ENCODE measurements around the gene RNF39. TPM values are rescaled to one million over a fixed set of nuclear protein-coding genes. Genes with fewer than 3 reads are reported as not detected.
A peak's percentile ranks its signal among the peaks of the same experiment; 100 is the strongest.

Gene RNF39
- total RNA-seq, 1 donor from 2014 or later = 1.8 TPM

GRCh38 chr6:30096829-30097228 is 21.3 kb upstream of the RNF39 start:
- no peak for DNase-seq

GRCh38 chr6:30093951-30094661 is 18.5 kb upstream of the RNF39 start:
- no peak for DNase-seq

- DNase-seq = no peak
Observed at GRCh38 chr6:30092852-30093543, 17.4 kb upstream of the RNF39 start.

- DNase-seq = no peak
Observed at GRCh38 chr6:30091577-30092381, 16.2 kb upstream of the RNF39 start.

- no peak for DNase-seq
Observed at GRCh38 chr6:30087876-30088275, 12.3 kb upstream of the RNF39 start.

- no peak for DNase-seq
Observed at GRCh38 chr6:30077218-30077617, 1.6 kb upstream of the RNF39 start.

GRCh38 chr6:30075790-30076732 is 492 bp upstream of the RNF39 start:
- DNase-seq = peak; percentile 44

GRCh38 chr6:30074331-30075093 is 1.1 kb downstream of the RNF39 start:
- DNase-seq = no peak

- no peak for DNase-seq
Observed at GRCh38 chr6:30073489-30074235, 1.9 kb downstream of the RNF39 start.

GRCh38 chr6:30071858-30072257 is 3.7 kb downstream of the RNF39 start:
- DNase-seq = no peak

GRCh38 chr6:30071081-30071818 is 4.3 kb downstream of the RNF39 start:
- DNase-seq = peak; percentile 22

- no peak for DNase-seq
Observed at GRCh38 chr6:30067460-30068139, 8.0 kb downstream of the RNF39 start.

- DNase-seq = peak; percentile 100
Observed at GRCh38 chr6:30066577-30067459, 8.8 kb downstream of the RNF39 start, which contains the start of gene PPP1R11. Gene PPP1R11 (plus strand): TSS chr6:30067198. CDS start chr6:30067411, 213 bp downstream.

GRCh38 chr6:30066082-30066481 is 9.5 kb downstream of the RNF39 start:
- DNase-seq = peak; percentile 12

GRCh38 chr6:30063315-30063714 is 12.3 kb downstream of the RNF39 start:
- no peak for DNase-seq

- no peak for DNase-seq
Observed at GRCh38 chr6:30062471-30063178, 12.9 kb downstream of the RNF39 start.

GRCh38 chr6:30061858-30062458 is 13.6 kb downstream of the RNF39 start:
- DNase-seq = no peak

All from tongue (tissue), 2 donors.